Activated CD8-positive, alpha-beta T cell treated with anti-CD3 and anti-CD28 coated beads for 36 hours (primary cell): ENCODE measurements around the gene JAKMIP2. TPM values are rescaled to one million over a fixed set of nuclear protein-coding genes. Genes with fewer than 3 reads are reported as not detected.

Experiments
- ATAC-seq: fragments of 200-7000 bp; cut with Tn5 transposase; one replicate; pipeline ENCODE4 v1.10.0; 2021; ENCODE audit warnings: mild to moderate bottlenecking, moderate library complexity
- CTCF ChIA-PET: fragments of 350-600 bp; sonication (Branson Sonifier 250); formaldehyde crosslinking; loops from one replicate; lab custom pipeline; 2021; ENCODE audit warnings: antibody characterized with exemption; lab: Charles Lee
- POLR2A ChIA-PET: fragments of 350-600 bp; sonication (Branson Sonifier 250); formaldehyde crosslinking; loops from one replicate; lab custom pipeline; 2021; ENCODE audit warnings: antibody characterized with exemption; lab: Charles Lee
- DNase-seq: peaks from one replicate; pipeline ENCODE4 v3.0.0-alpha.2; 2020
- H3K27ac Mint-ChIP-seq: one replicate; pipeline ENCODE4 v1.8.0; 2021; ENCODE audit warnings: mild to moderate bottlenecking, mixed read lengths
- H3K27me3 Mint-ChIP-seq: one replicate; pipeline ENCODE4 v1.8.0; 2021; ENCODE audit warnings: mixed read lengths
- H3K36me3 Mint-ChIP-seq: one replicate; pipeline ENCODE4 v1.8.0; 2021; ENCODE audit warnings: low read depth, mixed read lengths
- H3K4me1 Mint-ChIP-seq: one replicate; pipeline ENCODE4 v1.8.0; 2021; ENCODE audit warnings: low read depth, mixed read lengths
- H3K4me3 Mint-ChIP-seq: one replicate; pipeline ENCODE4 v1.8.0; 2021; ENCODE audit warnings: mild to moderate bottlenecking, moderate library complexity, mixed read lengths
- H3K9me3 Mint-ChIP-seq: one replicate; pipeline ENCODE4 v1.8.0; 2021; ENCODE audit warnings: mixed read lengths
- intact Hi-C: fragments of 100-400 bp; cut with micrococcal nuclease; formaldehyde crosslinking; loops from one replicate; pipeline ENCODE4 v1.10.0; 2022
- total RNA-seq, 2 experiments: library from RNA; stranded (reverse); gene quantifications; one replicate each; pipeline ENCODE4 v1.2.3, GENCODE V29; 2021
- TF ChIP-seq, protein P1 (sequence below): fragments of 200-600 bp; IDR thresholded peaks from one replicate; pipeline ENCODE4 v1.8.0; 2022; ENCODE audit warnings: antibody characterized with exemption, mild to moderate bottlenecking

The JAKMIP2 gene
- total RNA-seq, 2 experiments from 2014 or later = 2.6 to 3.2 TPM

DNA sequence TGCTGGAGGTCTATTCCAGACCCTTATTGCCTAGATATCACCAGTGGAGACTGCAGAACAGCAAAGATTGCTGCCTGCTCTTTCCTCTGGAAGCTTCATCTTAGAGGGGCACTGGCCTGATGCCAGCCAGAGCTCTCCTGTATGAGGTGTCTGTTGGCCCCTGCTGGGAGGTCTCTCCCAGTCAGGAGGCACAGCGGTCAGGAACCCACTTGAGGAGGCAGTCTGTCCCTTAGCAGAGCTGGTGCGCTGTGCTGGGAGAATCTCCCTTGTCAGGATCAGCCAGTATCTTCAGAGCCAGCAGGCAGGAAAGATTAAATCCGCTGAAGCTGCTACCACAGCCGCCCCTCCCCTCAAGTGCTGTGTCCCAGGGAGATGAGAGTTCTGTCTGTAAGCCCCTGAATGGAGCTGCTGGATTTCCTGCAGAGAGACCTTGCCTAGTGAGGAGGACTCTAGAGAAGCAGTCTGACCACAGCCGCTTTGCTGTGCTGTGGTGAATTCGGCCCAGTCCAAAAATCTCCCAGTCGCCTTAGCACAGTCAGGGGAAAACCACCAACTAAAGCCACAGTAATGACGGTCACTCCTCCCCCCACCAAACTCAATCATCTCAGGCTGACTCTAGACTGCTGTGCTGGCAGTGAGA, 124.1 kb downstream of the JAKMIP2 start:
- no peaks in the 10 kb centered on the region for H3K27me3 Mint-ChIP-seq
- ChIA-PET POLR2A (no interaction called here), CTCF (no interaction called here)
- peaks cover 11% of the 10 kb centered on the region for H3K9me3 Mint-ChIP-seq
- TF ChIP-seq, protein P1, sequence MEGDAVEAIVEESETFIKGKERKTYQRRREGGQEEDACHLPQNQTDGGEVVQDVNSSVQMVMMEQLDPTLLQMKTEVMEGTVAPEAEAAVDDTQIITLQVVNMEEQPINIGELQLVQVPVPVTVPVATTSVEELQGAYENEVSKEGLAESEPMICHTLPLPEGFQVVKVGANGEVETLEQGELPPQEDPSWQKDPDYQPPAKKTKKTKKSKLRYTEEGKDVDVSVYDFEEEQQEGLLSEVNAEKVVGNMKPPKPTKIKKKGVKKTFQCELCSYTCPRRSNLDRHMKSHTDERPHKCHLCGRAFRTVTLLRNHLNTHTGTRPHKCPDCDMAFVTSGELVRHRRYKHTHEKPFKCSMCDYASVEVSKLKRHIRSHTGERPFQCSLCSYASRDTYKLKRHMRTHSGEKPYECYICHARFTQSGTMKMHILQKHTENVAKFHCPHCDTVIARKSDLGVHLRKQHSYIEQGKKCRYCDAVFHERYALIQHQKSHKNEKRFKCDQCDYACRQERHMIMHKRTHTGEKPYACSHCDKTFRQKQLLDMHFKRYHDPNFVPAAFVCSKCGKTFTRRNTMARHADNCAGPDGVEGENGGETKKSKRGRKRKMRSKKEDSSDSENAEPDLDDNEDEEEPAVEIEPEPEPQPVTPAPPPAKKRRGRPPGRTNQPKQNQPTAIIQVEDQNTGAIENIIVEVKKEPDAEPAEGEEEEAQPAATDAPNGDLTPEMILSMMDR = no peak
- no peaks in the 10 kb centered on the region for H3K4me1 Mint-ChIP-seq
- no peak for DNase-seq
- no peak overlapping the region for H3K4me3 Mint-ChIP-seq
- H3K36me3 Mint-ChIP-seq = peaks cover 10% of the 10 kb centered on the region
- no peak for ATAC-seq
- H3K27ac Mint-ChIP-seq = no peak overlapping the region
- intact Hi-C loops = no loop called here

GRCh38 chr5:147648597-147648996, 133.9 kb downstream of the JAKMIP2 start:
- ATAC-seq (no peak), DNase-seq (no peak)
- Mint-ChIP-seq H3K36me3 (no peaks in the 10 kb centered on the region), H3K4me1 (no peaks in the 10 kb centered on the region), H3K27me3 (no peaks in the 10 kb centered on the region), H3K4me3 (no peak overlapping the region), H3K9me3 (no peaks in the 10 kb centered on the region), H3K27ac (no peak overlapping the region)
- CTCF ChIA-PET = interaction anchor here (1.0 kb wide), 1 partner anchor 21 kb away, joined by 3 read pairs; no protein-coding TSS in a partner anchor
- POLR2A ChIA-PET = no interaction called here
- TF ChIP-seq, protein P1 = no peak
- intact Hi-C loops = no loop called here

GRCh38 chr5:147645197-147645596, 137.3 kb downstream of the JAKMIP2 start:
- Mint-ChIP-seq H3K27me3 (no peaks in the 10 kb centered on the region), H3K4me3 (no peak overlapping the region), H3K27ac (no peak overlapping the region), H3K36me3 (no peaks in the 10 kb centered on the region), H3K9me3 (no peaks in the 10 kb centered on the region), H3K4me1 (no peaks in the 10 kb centered on the region)
- ATAC-seq (no peak), DNase-seq (no peak)
- POLR2A ChIA-PET = interaction anchor here (1.0 kb wide), 1 partner anchor 16 kb away, joined by 4 read pairs; no protein-coding TSS in a partner anchor
- TF ChIP-seq, protein P1 = no peak
- CTCF ChIA-PET = interaction anchor here (2.4 kb wide), 1 partner anchor 177 kb away, joined by 9 read pairs; no protein-coding TSS in a partner anchor
- intact Hi-C loops = no loop called here

GRCh38 chr5:147644460-147644859, 138.1 kb downstream of the JAKMIP2 start:
- H3K27me3 Mint-ChIP-seq = no peaks in the 10 kb centered on the region
- H3K4me1 Mint-ChIP-seq = no peaks in the 10 kb centered on the region
- H3K4me3 Mint-ChIP-seq = no peak overlapping the region
- TF ChIP-seq, protein P1 = no peak
- DNase-seq = no peak
- no peaks in the 10 kb centered on the region for H3K9me3 Mint-ChIP-seq
- H3K36me3 Mint-ChIP-seq = no peaks in the 10 kb centered on the region
- intact Hi-C loops = no loop called here
- no peak for ATAC-seq
- CTCF ChIA-PET = interaction anchor here (2.4 kb wide), 1 partner anchor 178 kb away, joined by 9 read pairs; no protein-coding TSS in a partner anchor
- POLR2A ChIA-PET = interaction anchor here (1.0 kb wide), 1 partner anchor 17 kb away, joined by 4 read pairs; no protein-coding TSS in a partner anchor
- H3K27ac Mint-ChIP-seq = no peak overlapping the region

- Mint-ChIP-seq H3K9me3 (no peaks in the 10 kb centered on the region), H3K4me1 (no peaks in the 10 kb centered on the region), H3K36me3 (no peaks in the 10 kb centered on the region), H3K27me3 (no peaks in the 10 kb centered on the region), H3K4me3 (no peak overlapping the region), H3K27ac (no peak overlapping the region)
- ChIA-PET POLR2A (no interaction called here), CTCF (no interaction called here)
- TF ChIP-seq, protein P1 = no peak
- intact Hi-C loops = no loop called here
- ATAC-seq = no peak
- no peak for DNase-seq
Observed at GRCh38 chr5:147643142-147643541, 139.4 kb downstream of the JAKMIP2 start.
